ENCODE results near the gene COL15A1.

DNA sequence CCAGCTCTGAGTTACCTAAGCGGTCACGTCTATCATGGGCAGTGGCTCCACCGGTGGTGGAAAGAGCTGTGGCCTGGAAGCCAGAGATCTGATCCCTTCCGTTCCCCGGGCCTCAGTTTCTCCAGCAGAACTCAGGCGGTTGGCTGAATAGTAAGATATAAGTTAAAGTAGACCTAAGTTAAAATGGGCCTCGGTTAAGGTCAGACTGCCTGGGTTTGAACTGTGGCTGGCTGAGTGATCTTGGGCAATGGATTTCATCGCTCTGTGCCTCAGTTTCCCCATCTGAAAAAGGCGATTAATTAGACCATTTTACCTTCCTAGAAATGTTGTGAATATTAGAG, 997 bp downstream of the COL15A1 start:
- TF ChIP-seq, protein P1, sequence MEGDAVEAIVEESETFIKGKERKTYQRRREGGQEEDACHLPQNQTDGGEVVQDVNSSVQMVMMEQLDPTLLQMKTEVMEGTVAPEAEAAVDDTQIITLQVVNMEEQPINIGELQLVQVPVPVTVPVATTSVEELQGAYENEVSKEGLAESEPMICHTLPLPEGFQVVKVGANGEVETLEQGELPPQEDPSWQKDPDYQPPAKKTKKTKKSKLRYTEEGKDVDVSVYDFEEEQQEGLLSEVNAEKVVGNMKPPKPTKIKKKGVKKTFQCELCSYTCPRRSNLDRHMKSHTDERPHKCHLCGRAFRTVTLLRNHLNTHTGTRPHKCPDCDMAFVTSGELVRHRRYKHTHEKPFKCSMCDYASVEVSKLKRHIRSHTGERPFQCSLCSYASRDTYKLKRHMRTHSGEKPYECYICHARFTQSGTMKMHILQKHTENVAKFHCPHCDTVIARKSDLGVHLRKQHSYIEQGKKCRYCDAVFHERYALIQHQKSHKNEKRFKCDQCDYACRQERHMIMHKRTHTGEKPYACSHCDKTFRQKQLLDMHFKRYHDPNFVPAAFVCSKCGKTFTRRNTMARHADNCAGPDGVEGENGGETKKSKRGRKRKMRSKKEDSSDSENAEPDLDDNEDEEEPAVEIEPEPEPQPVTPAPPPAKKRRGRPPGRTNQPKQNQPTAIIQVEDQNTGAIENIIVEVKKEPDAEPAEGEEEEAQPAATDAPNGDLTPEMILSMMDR (optimal IDR thresholded peaks at IDR 0.05 in 1 of 3, IDR thresholded peaks at IDR 0.05 in 1 of 3, conservative IDR thresholded peaks at IDR 0.05 in 1 of 3; ENCODE audit: extremely low read depth in 1 of 3, insufficient read depth in 2 of 3, low read length in 3 of 3), result no peak
- TF ChIP-seq EZH2 (IDR thresholded peaks at IDR 0.05; ENCODE audit: low read length), result no peak
